Naive thymus-derived CD4-positive, alpha-beta T cell (primary cell): ENCODE measurements around the gene ABHD17B. TPM values are rescaled to one million over a fixed set of nuclear protein-coding genes. Genes with fewer than 3 reads are reported as not detected.

ENCODE experiments used
- ATAC-seq: fragments of 150-1000 bp; cut with Tn5 transposase; 2 replicates; pipeline ENCODE4 v1.10.0; 2021; ENCODE audit warnings: mild to moderate bottlenecking, moderate library complexity
- CTCF ChIA-PET: fragments of 350-600 bp; sonication (Branson Sonifier 250); formaldehyde crosslinking; loops from one replicate; lab custom pipeline; 2021; ENCODE audit warnings: antibody characterized with exemption; lab: Charles Lee
- POLR2A ChIA-PET: fragments of 350-600 bp; sonication (Branson Sonifier 250); formaldehyde crosslinking; loops from one replicate; lab custom pipeline; 2021; ENCODE audit warnings: antibody characterized with exemption, inconsistent platforms; lab: Charles Lee
- DNase-seq, 9 donors: peaks; one replicate each; pipeline versions ENCODE4 v3.0.0 to v3.0.0-alpha.2; 2020 to 2022; ENCODE audit warnings: mixed read lengths in 1 of 9
- H3K27ac ChIP-seq: one replicate; pipeline ENCODE4 v1.7.0; 2013; ENCODE audit warnings: mild to moderate bottlenecking, low read depth, low read length, moderate library complexity
- H3K27me3 ChIP-seq, 2 donors: one replicate each; pipeline ENCODE4 v1.7.0; 2013; ENCODE audit warnings: low read length in 2 of 2, mild to moderate bottlenecking in 2 of 2, moderate library complexity in 2 of 2; ENCODE audit not compliant: control insufficient read depth in 2 of 2, insufficient read depth in 2 of 2
- H3K36me3 ChIP-seq, 3 experiments: 1 replicate in 2 of 3; 2 replicates in 1 of 3; pipeline ENCODE4 v1.7.0; 2013; ENCODE audit warnings: low read length in 3 of 3, mild to moderate bottlenecking in 3 of 3, moderate library complexity in 1 of 3; ENCODE audit not compliant: insufficient read depth in 3 of 3, control insufficient read depth in 2 of 3
- H3K4me1 ChIP-seq, 2 donors: one replicate each; pipeline ENCODE4 v1.7.0; 2013; ENCODE audit warnings: low read length in 2 of 2, mild to moderate bottlenecking in 2 of 2, moderate library complexity in 1 of 2; ENCODE audit not compliant: control insufficient read depth in 2 of 2, insufficient read depth in 2 of 2
- H3K4me3 ChIP-seq: 2 replicates; pipeline ENCODE4 v1.7.0; 2013; ENCODE audit warnings: mild to moderate bottlenecking, low read length
- H3K9me3 ChIP-seq, 3 experiments: 1 replicate in 2 of 3; 2 replicates in 1 of 3; pipeline ENCODE4 v1.7.0; 2013; ENCODE audit warnings: low read length in 3 of 3; ENCODE audit not compliant: control insufficient read depth in 2 of 3
- H3K27ac Mint-ChIP-seq, 9 donors: one replicate each; pipeline ENCODE4 v1.8.0; 2020 to 2022; ENCODE audit warnings: mixed read lengths in 9 of 9, mild to moderate bottlenecking in 8 of 9, moderate library complexity in 5 of 9, inconsistent platforms in 2 of 9
- H3K27me3 Mint-ChIP-seq, 5 donors: one replicate each; pipeline ENCODE4 v1.8.0; 2021 to 2022; ENCODE audit warnings: mixed read lengths in 5 of 5, mild to moderate bottlenecking in 1 of 5
- H3K36me3 Mint-ChIP-seq, 5 donors: one replicate each; pipeline ENCODE4 v1.8.0; 2020 to 2022; ENCODE audit warnings: mixed read lengths in 5 of 5, mild to moderate bottlenecking in 3 of 5, inconsistent platforms in 1 of 5
- H3K4me1 Mint-ChIP-seq, 7 donors: one replicate each; pipeline ENCODE4 v1.8.0; 2020 to 2022; ENCODE audit warnings: mixed read lengths in 7 of 7, mild to moderate bottlenecking in 3 of 7, inconsistent platforms in 1 of 7
- H3K4me3 Mint-ChIP-seq, 10 donors: one replicate each; pipeline ENCODE4 v1.8.0; 2020 to 2022; ENCODE audit warnings: mild to moderate bottlenecking in 10 of 10, mixed read lengths in 10 of 10, moderate library complexity in 6 of 10, inconsistent platforms in 2 of 10
- H3K9me3 Mint-ChIP-seq, 11 donors: one replicate each; pipeline ENCODE4 v1.8.0; 2020 to 2022; ENCODE audit warnings: mixed read lengths in 11 of 11, mild to moderate bottlenecking in 4 of 11, inconsistent platforms in 1 of 11, moderate library complexity in 1 of 11
- intact Hi-C, 2 donors: fragments of 100-400 bp; cut with micrococcal nuclease; formaldehyde crosslinking; loops; one replicate each; pipeline ENCODE4 v1.15.1; 2023
- polyA plus RNA-seq, 2 donors: library from polyadenylated mRNA; unstranded; fragments of 300-500 nt; fragmentation: Illumina TruSeq; gene quantifications; one replicate each; pipeline ENCODE4 v1.2.3, GENCODE V29; 2021
- total RNA-seq, 6 experiments: library from RNA in 5 of 6; stranded (reverse) in 5 of 6; gene quantifications; 1 replicate in 5 of 6; 2 replicates in 1 of 6; pipeline ENCODE4 v1.2.3 and lab custom pipeline; 2021 to 2026

The ABHD17B gene
- total and polyA plus RNA-seq, 7 experiments from 2014 or later = 9.9 to 26.1 (median 19.4) TPM

GRCh38 chr9:71850996-71851395 lies 60.0 kb downstream of the ABHD17B start:
- POLR2A ChIA-PET = no interaction called here
- peaks cover 0 to 4% (median 0%) of the 10 kb centered on the region in 5 donors for H3K27me3 Mint-ChIP-seq
- Histone ChIP-seq H3K9me3 (no peaks in the 10 kb centered on the region), H3K36me3 (no peaks in the 10 kb centered on the region), H3K4me1 (no peaks in the 10 kb centered on the region), H3K27me3 (no peaks in the 10 kb centered on the region), H3K4me3 (no peak overlapping the region), H3K27ac (no peak overlapping the region)
- ATAC-seq (no peak), DNase-seq (no peak)
- no peak overlapping the region for H3K27ac Mint-ChIP-seq
- intact Hi-C loops = no loop called here
- H3K4me1 Mint-ChIP-seq = peaks cover 0 to 3% (median 0%) of the 10 kb centered on the region in 7 donors
- peaks cover 0 to 14% (median 0%) of the 10 kb centered on the region in 5 donors for H3K36me3 Mint-ChIP-seq
- CTCF ChIA-PET = interaction anchor here (0.5 kb wide), 1 partner anchor 567 kb away, joined by 3 read pairs; no protein-coding TSS in a partner anchor
- H3K4me3 Mint-ChIP-seq = no peak overlapping the region
- H3K9me3 Mint-ChIP-seq = peaks cover 0 to 7% (median 0%) of the 10 kb centered on the region in 11 donors

- Histone ChIP-seq H3K36me3 (no peaks in the 10 kb centered on the region), H3K4me1 (no peaks in the 10 kb centered on the region), H3K27me3 (no peaks in the 10 kb centered on the region), H3K4me3 (no peak overlapping the region), H3K27ac (no peak overlapping the region), H3K9me3 (no peaks in the 10 kb centered on the region)
- ChIA-PET CTCF (no interaction called here), POLR2A (no interaction called here)
- intact Hi-C loops = no loop called here
- Mint-ChIP-seq H3K36me3 (peaks cover 0 to 14% (median 0%) of the 10 kb centered on the region in 5 donors), H3K4me1 (no peaks in the 10 kb centered on the region), H3K4me3 (no peak overlapping the region), H3K9me3 (peaks cover 0 to 9% (median 0%) of the 10 kb centered on the region in 11 donors), H3K27me3 (peaks cover 0 to 4% (median 0%) of the 10 kb centered on the region in 5 donors), H3K27ac (no peak overlapping the region)
- DNase-seq (no peak), ATAC-seq (no peak)
Measured at GRCh38 chr9:71847892-71848291, 63.1 kb downstream of the ABHD17B start.

- CTCF ChIA-PET = no interaction called here
Measured at GRCh38 chr9:71844808-71845207, 66.2 kb downstream of the ABHD17B start.

GRCh38 chr9:71839668-71840067 lies 71.3 kb downstream of the ABHD17B start:
- Mint-ChIP-seq H3K9me3 (peaks cover 0 to 32% (median 3%) of the 10 kb centered on the region in 11 donors), H3K4me1 (no peaks in the 10 kb centered on the region), H3K4me3 (no peak overlapping the region), H3K27me3 (peaks cover 0 to 19% (median 0%) of the 10 kb centered on the region in 5 donors), H3K36me3 (peaks cover 0 to 22% (median 0%) of the 10 kb centered on the region in 5 donors), H3K27ac (peak overlapping the region in 1 of 9 donors; percentile 11)
- DNase-seq (no peak), ATAC-seq (no peak)
- no peak overlapping the region for H3K4me3 ChIP-seq
- H3K4me1 ChIP-seq = no peaks in the 10 kb centered on the region
- ChIA-PET POLR2A (no interaction called here), CTCF (no interaction called here)
- H3K27ac ChIP-seq = no peak overlapping the region
- H3K27me3 ChIP-seq = no peaks in the 10 kb centered on the region
- no peaks in the 10 kb centered on the region for H3K36me3 ChIP-seq
- intact Hi-C loops = loop anchor here in 1 of 2 donors (5.0 kb wide), 1 partner anchor 48 kb away; no protein-coding TSS in a partner anchor
- no peaks in the 10 kb centered on the region for H3K9me3 ChIP-seq

More at GRCh38 chr9:71844808-71845207, 66.2 kb downstream of the ABHD17B start:
- Mint-ChIP-seq H3K27ac (no peak overlapping the region), H3K4me1 (no peaks in the 10 kb centered on the region), H3K4me3 (no peak overlapping the region), H3K9me3 (peaks cover 0 to 13% (median 2%) of the 10 kb centered on the region in 11 donors), H3K36me3 (peaks cover 0 to 13% (median 0%) of the 10 kb centered on the region in 5 donors), H3K27me3 (peaks cover 0 to 7% (median 0%) of the 10 kb centered on the region in 5 donors)
- no peak for ATAC-seq
- H3K27me3 ChIP-seq = no peaks in the 10 kb centered on the region
- no peak overlapping the region for H3K4me3 ChIP-seq
- intact Hi-C loops = loop anchor here in 1 of 2 donors (5.0 kb wide), 1 partner anchor 42 kb away; no protein-coding TSS in a partner anchor
- no peak overlapping the region for H3K27ac ChIP-seq
- no peaks in the 10 kb centered on the region for H3K9me3 ChIP-seq
- H3K36me3 ChIP-seq = no peaks in the 10 kb centered on the region
- POLR2A ChIA-PET = no interaction called here
- H3K4me1 ChIP-seq = no peaks in the 10 kb centered on the region
- no peak for DNase-seq

GRCh38 chr9:71835596-71835995 lies 75.4 kb downstream of the ABHD17B start:
- Mint-ChIP-seq H3K4me1 (no peaks in the 10 kb centered on the region), H3K9me3 (peaks cover 0 to 29% (median 3%) of the 10 kb centered on the region in 11 donors), H3K27me3 (peaks cover 0 to 39% (median 0%) of the 10 kb centered on the region in 5 donors), H3K4me3 (no peak overlapping the region), H3K27ac (peak overlapping the region in 1 of 9 donors; percentile 39), H3K36me3 (peaks cover 0 to 11% (median 3%) of the 10 kb centered on the region in 5 donors)
- ATAC-seq = no peak
- POLR2A ChIA-PET = no interaction called here
- Histone ChIP-seq H3K9me3 (no peaks in the 10 kb centered on the region), H3K27ac (no peak overlapping the region), H3K4me3 (no peak overlapping the region), H3K4me1 (no peaks in the 10 kb centered on the region), H3K36me3 (no peaks in the 10 kb centered on the region), H3K27me3 (no peaks in the 10 kb centered on the region)
- CTCF ChIA-PET = no interaction called here
- no peak for DNase-seq
- intact Hi-C loops = no loop called here

GRCh38 chr9:71830929-71831328 lies 80.1 kb downstream of the ABHD17B start:
- no peaks in the 10 kb centered on the region for H3K9me3 ChIP-seq
- H3K9me3 Mint-ChIP-seq = peaks cover 0 to 20% (median 3%) of the 10 kb centered on the region in 11 donors
- intact Hi-C loops = no loop called here
- H3K27ac Mint-ChIP-seq = no peak overlapping the region
- CTCF ChIA-PET = no interaction called here
- H3K27me3 ChIP-seq = no peaks in the 10 kb centered on the region
- H3K4me3 Mint-ChIP-seq = no peak overlapping the region
- peaks cover 0 to 1% (median 0%) of the 10 kb centered on the region in 7 donors for H3K4me1 Mint-ChIP-seq
- peaks cover 0 to 3% (median 0%) of the 10 kb centered on the region in 5 donors for H3K36me3 Mint-ChIP-seq
- ATAC-seq (no peak), DNase-seq (no peak)
- H3K27ac ChIP-seq = no peak overlapping the region
- no peaks in the 10 kb centered on the region for H3K4me1 ChIP-seq
- peaks cover 0 to 49% (median 0%) of the 10 kb centered on the region in 5 donors for H3K27me3 Mint-ChIP-seq
- POLR2A ChIA-PET = no interaction called here
- no peak overlapping the region for H3K4me3 ChIP-seq
- H3K36me3 ChIP-seq = no peaks in the 10 kb centered on the region

GRCh38 chr9:71830153-71830552 lies 80.8 kb downstream of the ABHD17B start:
- H3K9me3 Mint-ChIP-seq = peaks cover 0 to 15% (median 1%) of the 10 kb centered on the region in 11 donors
- H3K4me1 Mint-ChIP-seq = peaks cover 0 to 1% (median 0%) of the 10 kb centered on the region in 7 donors
- intact Hi-C loops = no loop called here
- H3K27me3 Mint-ChIP-seq = peaks cover 0 to 41% (median 0%) of the 10 kb centered on the region in 5 donors
- no peaks in the 10 kb centered on the region for H3K4me1 ChIP-seq
- ATAC-seq (no peak), DNase-seq (no peak)
- CTCF ChIA-PET = interaction anchor here (1.3 kb wide), 1 partner anchor 11 kb away, joined by 4 read pairs; no protein-coding TSS in a partner anchor
- no peak overlapping the region for H3K27ac ChIP-seq
- H3K9me3 ChIP-seq = no peaks in the 10 kb centered on the region
- H3K27ac Mint-ChIP-seq = no peak overlapping the region
- no peak overlapping the region for H3K4me3 Mint-ChIP-seq
- H3K27me3 ChIP-seq = no peaks in the 10 kb centered on the region
- POLR2A ChIA-PET = no interaction called here
- H3K36me3 ChIP-seq = no peaks in the 10 kb centered on the region
- peaks cover 0 to 3% (median 0%) of the 10 kb centered on the region in 5 donors for H3K36me3 Mint-ChIP-seq
- no peak overlapping the region for H3K4me3 ChIP-seq
